ENCODE data around the gene CDA. TPM values are rescaled to one million over a fixed set of nuclear protein-coding genes. Genes with fewer than 3 reads are reported as not detected.

The CDA gene
- total RNA-seq, 1 donor from 2014 or later = 16.0 TPM

DNA sequence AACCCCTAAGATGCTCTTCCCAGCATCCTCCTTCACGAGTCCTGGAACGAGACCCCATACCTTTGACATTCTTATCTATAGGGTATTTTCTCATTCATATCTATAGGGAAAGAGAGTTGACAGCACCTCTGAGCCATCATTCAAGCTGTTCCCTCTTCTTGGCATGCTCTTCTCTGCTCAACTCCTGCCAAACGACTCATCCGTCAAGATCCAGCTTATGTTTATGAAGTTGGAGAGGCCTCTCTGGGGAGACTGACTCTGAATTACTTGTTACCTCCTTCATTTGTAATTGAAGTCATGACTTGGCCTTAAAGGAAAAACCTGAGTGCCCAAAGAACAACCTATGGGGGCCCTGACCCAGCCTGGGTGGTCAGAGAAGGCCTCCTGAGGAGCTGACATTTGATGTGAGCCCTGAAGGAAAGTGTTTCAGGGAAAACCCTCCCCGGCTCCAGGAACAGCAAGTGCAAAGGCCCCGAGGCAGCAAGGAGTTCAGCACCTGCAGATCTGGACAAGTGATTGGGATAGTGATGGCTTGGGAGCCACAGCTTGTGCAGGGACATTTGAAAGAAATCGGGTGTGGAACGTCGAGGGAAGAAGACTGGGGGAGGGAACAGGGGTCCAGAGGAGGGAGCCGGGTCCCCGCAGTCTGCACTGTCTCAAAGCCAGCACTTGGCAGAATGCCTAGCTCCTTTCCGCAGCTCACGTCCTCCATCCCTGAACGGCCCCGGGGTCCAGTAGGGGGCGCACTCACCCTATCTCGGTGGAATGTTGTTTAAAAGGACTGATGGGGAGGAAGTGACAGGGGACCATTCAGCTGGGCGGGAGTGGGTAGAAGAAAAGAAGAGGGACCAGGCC lies 14.0 kb upstream of the CDA start:
- Histone ChIP-seq H3K4me1 (no peaks in the 10 kb centered on the region), H3K27me3 (no peaks in the 10 kb centered on the region), H3K9me3 (no peaks in the 10 kb centered on the region), H3K27ac (no peak overlapping the region), H3K36me3 (no peaks in the 10 kb centered on the region), H3K4me3 (no peak overlapping the region)
- DNase-seq (ENCODE audit: extremely low spot score in 2 of 2) = no peak
- TF ChIP-seq POLR2AphosphoS5 (IDR thresholded peaks at IDR 0.05; ENCODE audit: insufficient read depth in 1 of 2, low read depth in 1 of 2) = no peak
- TF ChIP-seq, protein P1, sequence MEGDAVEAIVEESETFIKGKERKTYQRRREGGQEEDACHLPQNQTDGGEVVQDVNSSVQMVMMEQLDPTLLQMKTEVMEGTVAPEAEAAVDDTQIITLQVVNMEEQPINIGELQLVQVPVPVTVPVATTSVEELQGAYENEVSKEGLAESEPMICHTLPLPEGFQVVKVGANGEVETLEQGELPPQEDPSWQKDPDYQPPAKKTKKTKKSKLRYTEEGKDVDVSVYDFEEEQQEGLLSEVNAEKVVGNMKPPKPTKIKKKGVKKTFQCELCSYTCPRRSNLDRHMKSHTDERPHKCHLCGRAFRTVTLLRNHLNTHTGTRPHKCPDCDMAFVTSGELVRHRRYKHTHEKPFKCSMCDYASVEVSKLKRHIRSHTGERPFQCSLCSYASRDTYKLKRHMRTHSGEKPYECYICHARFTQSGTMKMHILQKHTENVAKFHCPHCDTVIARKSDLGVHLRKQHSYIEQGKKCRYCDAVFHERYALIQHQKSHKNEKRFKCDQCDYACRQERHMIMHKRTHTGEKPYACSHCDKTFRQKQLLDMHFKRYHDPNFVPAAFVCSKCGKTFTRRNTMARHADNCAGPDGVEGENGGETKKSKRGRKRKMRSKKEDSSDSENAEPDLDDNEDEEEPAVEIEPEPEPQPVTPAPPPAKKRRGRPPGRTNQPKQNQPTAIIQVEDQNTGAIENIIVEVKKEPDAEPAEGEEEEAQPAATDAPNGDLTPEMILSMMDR (IDR thresholded peaks at IDR 0.05) = peak; percentile 46 to 61 (median 49)
- no peak for TF ChIP-seq POLR2A (IDR thresholded peaks at IDR 0.05)
- intact Hi-C loops (cut with DNase I) = no loop called here

DNA sequence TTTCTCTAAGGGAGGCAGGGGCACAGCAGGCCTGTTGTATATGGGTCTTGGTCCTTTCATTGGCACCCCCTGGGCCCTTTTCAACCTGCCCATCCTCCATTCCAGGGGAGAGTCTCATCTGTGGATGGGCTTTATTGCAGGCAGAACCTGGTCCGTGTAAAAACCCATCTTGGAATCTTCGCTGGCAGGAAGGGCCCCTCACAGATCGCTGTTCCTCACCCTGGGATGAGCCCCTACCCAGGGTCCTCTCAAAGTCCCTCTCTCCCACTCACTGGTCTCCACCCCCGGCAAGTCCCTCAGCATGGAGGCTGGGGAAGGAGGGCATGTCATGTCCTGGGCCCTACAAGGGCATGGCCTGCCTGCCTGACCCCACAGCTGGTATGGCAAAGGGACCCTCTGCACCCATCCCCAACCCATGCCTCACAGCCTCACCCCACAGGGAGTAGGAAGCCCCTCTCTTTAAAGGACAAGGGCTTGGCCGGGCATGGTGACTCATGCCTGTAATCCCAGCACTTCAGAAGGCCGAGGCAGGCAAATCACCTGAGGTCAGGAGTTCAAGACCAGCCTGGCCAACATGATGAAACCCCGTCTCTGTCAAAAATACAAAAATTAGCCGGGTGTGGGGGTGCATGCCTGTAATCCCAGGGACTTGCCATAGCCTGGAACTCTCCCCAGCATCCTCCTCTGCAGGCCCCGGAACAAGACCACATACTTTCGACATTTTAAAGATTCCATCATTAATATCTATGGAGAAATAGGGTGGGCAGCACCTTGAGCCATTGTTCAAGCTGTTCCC lies 13.2 kb upstream of the CDA start:
- Histone ChIP-seq H3K4me3 (no peak overlapping the region), H3K4me1 (no peaks in the 10 kb centered on the region), H3K27ac (no peak overlapping the region), H3K9me3 (no peaks in the 10 kb centered on the region), H3K27me3 (no peaks in the 10 kb centered on the region), H3K36me3 (no peaks in the 10 kb centered on the region)
- intact Hi-C loops (cut with DNase I) = no loop called here
- TF ChIP-seq, protein P1 (IDR thresholded peaks at IDR 0.05) = peak in 1 of 3 experiments; percentile 10
- no peak for TF ChIP-seq POLR2AphosphoS5 (IDR thresholded peaks at IDR 0.05; ENCODE audit: insufficient read depth in 1 of 2, low read depth in 1 of 2)
- TF ChIP-seq POLR2A (IDR thresholded peaks at IDR 0.05) = no peak
- no peak for DNase-seq (ENCODE audit: extremely low spot score in 2 of 2)

DNA sequence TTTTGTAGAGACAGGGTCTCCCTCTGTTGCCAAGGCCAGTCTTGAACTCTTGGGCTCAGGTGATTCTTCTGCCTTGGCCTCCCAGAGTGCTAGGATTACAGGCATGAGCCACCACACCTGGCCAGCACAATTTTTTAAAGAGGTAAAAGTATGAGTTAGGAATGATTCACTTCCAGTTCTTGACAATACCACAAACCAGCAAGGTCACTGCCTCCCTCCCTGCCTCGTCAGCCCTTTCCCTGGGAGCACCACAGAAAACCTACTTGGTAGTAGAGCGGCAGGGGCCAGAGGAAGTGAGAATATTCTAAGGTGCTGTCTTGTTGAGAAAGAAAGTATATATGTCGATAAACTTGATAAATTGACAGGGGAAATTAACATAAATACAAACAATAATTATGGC lies 10.8 kb upstream of the CDA start:
- H3K4me1 ChIP-seq = no peaks in the 10 kb centered on the region
- intact Hi-C loops (cut with DNase I) = no loop called here
- H3K9me3 ChIP-seq = no peaks in the 10 kb centered on the region
- no peaks in the 10 kb centered on the region for H3K36me3 ChIP-seq
- DNase-seq (ENCODE audit: extremely low spot score in 2 of 2) = no peak
- H3K27ac ChIP-seq = no peak overlapping the region
- TF ChIP-seq POLR2AphosphoS5 (IDR thresholded peaks at IDR 0.05; ENCODE audit: insufficient read depth in 1 of 2, low read depth in 1 of 2) = no peak
- TF ChIP-seq, protein P1 (IDR thresholded peaks at IDR 0.05) = no peak
- no peak for TF ChIP-seq POLR2A (IDR thresholded peaks at IDR 0.05)
- H3K27me3 ChIP-seq = no peaks in the 10 kb centered on the region
- H3K4me3 ChIP-seq = no peak overlapping the region

DNA sequence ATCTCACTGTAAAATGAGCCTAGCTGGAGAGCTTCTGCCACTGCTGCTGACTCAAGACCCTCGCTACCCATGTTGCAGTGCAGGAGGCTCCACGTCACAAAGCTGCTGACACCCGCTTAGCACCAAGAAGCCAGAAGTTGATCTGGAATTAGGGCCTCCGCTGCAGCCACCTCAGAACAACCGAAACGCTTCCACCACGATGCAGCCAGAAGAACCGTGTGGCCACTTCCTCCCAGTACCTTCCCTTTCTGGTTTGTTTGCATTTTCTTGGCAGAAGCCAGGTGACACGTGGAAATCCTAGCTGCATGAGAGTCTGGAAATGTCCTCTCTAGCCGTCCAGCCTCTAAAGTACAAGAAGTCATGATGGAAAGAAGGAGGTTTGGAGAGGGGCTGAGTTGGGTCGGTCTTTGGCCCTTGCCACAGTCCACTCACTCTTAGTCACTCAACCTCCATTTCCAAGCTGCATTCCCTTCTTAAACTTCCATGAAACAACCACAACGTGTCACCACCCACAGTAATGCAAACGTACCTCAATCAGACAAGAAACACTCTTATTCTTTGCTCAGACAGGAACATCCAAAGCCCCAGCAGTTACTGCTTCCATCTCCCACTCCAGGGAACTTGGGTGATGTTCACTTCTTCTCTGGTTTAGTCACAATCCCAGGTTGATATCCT lies 10.0 kb upstream of the CDA start:
- no peaks in the 10 kb centered on the region for H3K4me1 ChIP-seq
- intact Hi-C loops (cut with DNase I) = no loop called here
- H3K27ac ChIP-seq = no peak overlapping the region
- no peak for DNase-seq (ENCODE audit: extremely low spot score in 2 of 2)
- no peaks in the 10 kb centered on the region for H3K36me3 ChIP-seq
- no peaks in the 10 kb centered on the region for H3K9me3 ChIP-seq
- no peak for TF ChIP-seq POLR2A (IDR thresholded peaks at IDR 0.05)
- TF ChIP-seq, protein P1 (IDR thresholded peaks at IDR 0.05) = no peak
- no peak overlapping the region for H3K4me3 ChIP-seq
- H3K27me3 ChIP-seq = no peaks in the 10 kb centered on the region
